ENCODE data around the gene CAND2.
A peak's percentile ranks its signal among the peaks of the same experiment; 100 is the strongest.
"Not testable (repeated sequence)": the region's sequence is repeated elsewhere in the genome, so short reads cannot be mapped to it uniquely, and the experiment has no call there.

CAND2 gene

GRCh38 chr3:12842469-12842868, 46.0 kb downstream of the CAND2 start:
- H3K4me3 Mint-ChIP-seq = peak overlapping the region in 1 of 2 donors; percentile 95
- H3K4me1 Mint-ChIP-seq (ENCODE audit: low read depth in 2 of 2) = peaks cover 32% of the 10 kb centered on the region in 2 donors
- no peaks in the 10 kb centered on the region for H3K27me3 Mint-ChIP-seq
- peaks cover 42% of the 10 kb centered on the region for H3K36me3 Mint-ChIP-seq (ENCODE audit: insufficient read depth)
- peak overlapping the region; percentile 99 to 100 for H3K27ac Mint-ChIP-seq
- no peak for DNase-seq
- H3K9me3 Mint-ChIP-seq = no peaks in the 10 kb centered on the region
- no peak for ATAC-seq (replicated peaks)

- DNase-seq = no peak
- H3K4me3 Mint-ChIP-seq = no peak overlapping the region
- ATAC-seq (replicated peaks) = no peak
These were observed 49.3 kb downstream of the CAND2 start for GRCh38 chr3:12845811-12846210.

GRCh38 chr3:12852201-12852600, 55.7 kb downstream of the CAND2 start:
- Mint-ChIP-seq H3K36me3 (ENCODE audit: insufficient read depth) (no peaks in the 10 kb centered on the region), H3K27ac (no peak overlapping the region), H3K9me3 (no peaks in the 10 kb centered on the region), H3K4me1 (ENCODE audit: low read depth in 2 of 2) (no peaks in the 10 kb centered on the region), H3K27me3 (peaks cover 12 to 38% of the 10 kb centered on the region in 2 donors), H3K4me3 (no peak overlapping the region)
- DNase-seq (no peak), ATAC-seq (replicated peaks) (no peak)

More at GRCh38 chr3:12845811-12846210, 49.3 kb downstream of the CAND2 start:
- Mint-ChIP-seq H3K27ac (no peak overlapping the region), H3K27me3 (peaks cover 2 to 4% of the 10 kb centered on the region in 2 donors), H3K36me3 (ENCODE audit: insufficient read depth) (peaks cover 9% of the 10 kb centered on the region), H3K4me1 (ENCODE audit: low read depth in 2 of 2) (peaks cover 1% of the 10 kb centered on the region in 2 donors), H3K9me3 (no peaks in the 10 kb centered on the region)

- not testable (repeated sequence) for DNase-seq; H3K36me3 Mint-ChIP-seq (ENCODE audit: insufficient read depth); H3K9me3 Mint-ChIP-seq; H3K4me1 Mint-ChIP-seq (ENCODE audit: low read depth in 2 of 2); ATAC-seq (replicated peaks); H3K4me3 Mint-ChIP-seq; H3K27ac Mint-ChIP-seq
- H3K27me3 Mint-ChIP-seq = peaks cover 12 to 38% of the 10 kb centered on the region in 2 donors
These were observed 57.4 kb downstream of the CAND2 start for GRCh38 chr3:12853847-12854246.

GRCh38 chr3:12854565-12854964, 58.1 kb downstream of the CAND2 start:
- peaks cover 12 to 41% of the 10 kb centered on the region in 2 donors for H3K27me3 Mint-ChIP-seq
- no peak for ATAC-seq (replicated peaks)
- DNase-seq = no peak
- H3K4me1 Mint-ChIP-seq (ENCODE audit: low read depth in 2 of 2) = no peaks in the 10 kb centered on the region
- H3K27ac Mint-ChIP-seq = no peak overlapping the region
- no peaks in the 10 kb centered on the region for H3K9me3 Mint-ChIP-seq
- no peaks in the 10 kb centered on the region for H3K36me3 Mint-ChIP-seq (ENCODE audit: insufficient read depth)
- H3K4me3 Mint-ChIP-seq = no peak overlapping the region

GRCh38 chr3:12856626-12857025, 60.1 kb downstream of the CAND2 start:
- no peak for DNase-seq
- Mint-ChIP-seq H3K9me3 (no peaks in the 10 kb centered on the region), H3K27ac (no peak overlapping the region), H3K4me1 (ENCODE audit: low read depth in 2 of 2) (no peaks in the 10 kb centered on the region), H3K36me3 (ENCODE audit: insufficient read depth) (no peaks in the 10 kb centered on the region), H3K4me3 (no peak overlapping the region), H3K27me3 (peaks cover 5 to 53% of the 10 kb centered on the region in 2 donors)
- no peak for ATAC-seq (replicated peaks)

- ATAC-seq (replicated peaks) = no peak
- Mint-ChIP-seq H3K4me1 (ENCODE audit: low read depth in 2 of 2) (no peaks in the 10 kb centered on the region), H3K27ac (no peak overlapping the region)
These were observed 63.4 kb downstream of the CAND2 start for GRCh38 chr3:12859840-12860239.

GRCh38 chr3:12861611-12862010, 65.1 kb downstream of the CAND2 start:
- ATAC-seq (replicated peaks) (no peak), DNase-seq (no peak)
- H3K36me3 Mint-ChIP-seq (ENCODE audit: insufficient read depth) = no peaks in the 10 kb centered on the region
- no peak overlapping the region for H3K4me3 Mint-ChIP-seq
- H3K9me3 Mint-ChIP-seq = peaks cover 2 to 7% of the 10 kb centered on the region in 2 donors
- H3K27ac Mint-ChIP-seq = no peak overlapping the region
- no peaks in the 10 kb centered on the region for H3K4me1 Mint-ChIP-seq (ENCODE audit: low read depth in 2 of 2)
- peaks cover 0 to 57% of the 10 kb centered on the region in 2 donors for H3K27me3 Mint-ChIP-seq

More at GRCh38 chr3:12859840-12860239, 63.4 kb downstream of the CAND2 start:
- Mint-ChIP-seq H3K4me3 (no peak overlapping the region), H3K27me3 (peaks cover 0 to 48% of the 10 kb centered on the region in 2 donors), H3K36me3 (ENCODE audit: insufficient read depth) (no peaks in the 10 kb centered on the region), H3K9me3 (peaks cover 0 to 2% of the 10 kb centered on the region in 2 donors)
- no peak for DNase-seq

GRCh38 chr3:12862387-12862786, 65.9 kb downstream of the CAND2 start:
- no peak overlapping the region for H3K27ac Mint-ChIP-seq
- peaks cover 0 to 56% of the 10 kb centered on the region in 2 donors for H3K27me3 Mint-ChIP-seq
- H3K4me3 Mint-ChIP-seq = no peak overlapping the region
- DNase-seq (no peak), ATAC-seq (replicated peaks) (no peak)
- no peaks in the 10 kb centered on the region for H3K36me3 Mint-ChIP-seq (ENCODE audit: insufficient read depth)
- peaks cover 2 to 7% of the 10 kb centered on the region in 2 donors for H3K9me3 Mint-ChIP-seq
- H3K4me1 Mint-ChIP-seq (ENCODE audit: low read depth in 2 of 2) = no peaks in the 10 kb centered on the region

- Mint-ChIP-seq H3K27me3 (peaks cover 0 to 63% of the 10 kb centered on the region in 2 donors), H3K36me3 (ENCODE audit: insufficient read depth) (no peaks in the 10 kb centered on the region), H3K4me3 (no peak overlapping the region), H3K9me3 (peaks cover 2 to 7% of the 10 kb centered on the region in 2 donors), H3K27ac (no peak overlapping the region), H3K4me1 (ENCODE audit: low read depth in 2 of 2) (peaks cover 10 to 18% of the 10 kb centered on the region in 2 donors)
- DNase-seq = no peak
- no peak for ATAC-seq (replicated peaks)
These were observed 68.8 kb downstream of the CAND2 start for GRCh38 chr3:12865271-12865670.

GRCh38 chr3:12866836-12867235, 70.4 kb downstream of the CAND2 start:
- Mint-ChIP-seq H3K4me3 (no peak overlapping the region), H3K36me3 (ENCODE audit: insufficient read depth) (peaks cover 5% of the 10 kb centered on the region), H3K27ac (no peak overlapping the region), H3K9me3 (peaks cover 2 to 7% of the 10 kb centered on the region in 2 donors), H3K27me3 (peaks cover 0 to 47% of the 10 kb centered on the region in 2 donors), H3K4me1 (ENCODE audit: low read depth in 2 of 2) (peaks cover 21 to 29% of the 10 kb centered on the region in 2 donors)
- ATAC-seq (replicated peaks) (no peak), DNase-seq (no peak)

- peak; percentile 61 for ATAC-seq (replicated peaks)
- H3K4me3 Mint-ChIP-seq = peak overlapping the region; percentile 76 to 83
- H3K9me3 Mint-ChIP-seq = peaks cover 2 to 7% of the 10 kb centered on the region in 2 donors
- peak; percentile 40 to 54 (median 51) for DNase-seq
- H3K27ac Mint-ChIP-seq = peak overlapping the region; percentile 13 to 36
- peaks cover 0 to 38% of the 10 kb centered on the region in 2 donors for H3K27me3 Mint-ChIP-seq
- H3K4me1 Mint-ChIP-seq (ENCODE audit: low read depth in 2 of 2) = peaks cover 21 to 29% of the 10 kb centered on the region in 2 donors
- H3K36me3 Mint-ChIP-seq (ENCODE audit: insufficient read depth) = peaks cover 5% of the 10 kb centered on the region
These were observed 71.9 kb downstream of the CAND2 start for GRCh38 chr3:12868039-12869034.

GRCh38 chr3:12869035-12869621, 72.6 kb downstream of the CAND2 start:
- H3K27me3 Mint-ChIP-seq = peaks cover 0 to 44% of the 10 kb centered on the region in 2 donors
- peak overlapping the region in 1 of 2 donors; percentile 76 for H3K27ac Mint-ChIP-seq
- H3K36me3 Mint-ChIP-seq (ENCODE audit: insufficient read depth) = peaks cover 5% of the 10 kb centered on the region
- H3K9me3 Mint-ChIP-seq = peaks cover 2 to 7% of the 10 kb centered on the region in 2 donors
- ATAC-seq (replicated peaks) (no peak), DNase-seq (no peak)
- H3K4me3 Mint-ChIP-seq = peak overlapping the region; percentile 76 to 83
- peaks cover 21 to 29% of the 10 kb centered on the region in 2 donors for H3K4me1 Mint-ChIP-seq (ENCODE audit: low read depth in 2 of 2)

Data from effector memory CD8-positive, alpha-beta T cell (primary cell).